ENCODE measurements around the gene TBC1D2B. TPM values are rescaled to one million over a fixed set of nuclear protein-coding genes. Genes with fewer than 3 reads are reported as not detected.

The TBC1D2B gene
- total and polyA plus RNA-seq, 4 donors, result 21.8 to 62.9 (median 38.9) TPM

DNA sequence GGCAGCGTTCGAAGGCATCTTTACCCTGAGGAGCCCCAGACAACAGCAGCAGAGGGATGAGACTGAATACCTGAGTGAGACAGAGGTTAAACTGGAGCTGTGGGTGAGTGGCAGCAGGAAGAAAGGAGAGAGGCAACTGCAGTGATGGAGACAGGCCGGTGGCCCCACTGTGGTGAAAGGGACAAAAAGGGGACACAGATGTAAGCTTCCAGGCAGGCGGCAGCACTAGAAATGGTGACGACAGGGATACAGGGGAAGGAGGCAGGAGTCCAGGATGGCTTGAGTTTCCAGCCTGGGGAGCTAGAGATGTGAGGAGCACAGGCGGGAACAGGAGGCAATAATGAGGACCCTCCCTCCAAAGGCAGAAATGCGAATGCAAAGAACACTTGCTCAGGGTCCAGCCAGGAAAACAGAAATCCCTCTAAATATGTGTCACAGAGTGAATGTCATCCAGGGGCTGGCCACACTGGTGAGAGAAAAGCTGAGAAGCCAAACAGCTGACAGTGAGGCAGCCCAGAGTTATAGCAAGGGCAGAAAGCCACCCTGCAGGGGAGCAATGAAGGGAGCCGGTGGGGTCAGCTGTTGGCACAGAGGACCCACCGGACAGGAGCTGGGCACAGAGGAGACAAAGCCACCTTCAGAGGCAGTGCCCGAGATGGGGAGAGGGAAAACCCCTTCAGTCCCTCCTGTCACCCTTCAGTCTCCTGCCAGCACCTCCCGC lies 70.1 kb downstream of the TBC1D2B start:
- Histone ChIP-seq H3K27me3 (ENCODE audit: control insufficient read depth in 3 of 3, insufficient read depth in 3 of 3, low read length in 2 of 3) (no peaks in the 10 kb centered on the region), H3K9me3 (ENCODE audit: control insufficient read depth in 4 of 4, insufficient read depth in 3 of 4, low read length in 3 of 4) (no peaks in the 10 kb centered on the region), H3K36me3 (ENCODE audit: control insufficient read depth in 4 of 4, insufficient read depth in 4 of 4, low read length in 4 of 4) (peaks cover 0 to 50% (median 31%) of the 10 kb centered on the region in 4 donors), H3K9ac (ENCODE audit: insufficient read depth in 1 of 2, low read length in 2 of 2) (no peak overlapping the region), H3K27ac (ENCODE audit: low read depth in 1 of 2, low read length in 1 of 2) (peak overlapping the region in 1 of 2 donors; percentile 79), H3K4me1 (ENCODE audit: control insufficient read depth in 5 of 5, insufficient read depth in 5 of 5, low read length in 5 of 5) (peaks cover 0 to 47% (median 26%) of the 10 kb centered on the region in 5 donors), H3K4me3 (no peak overlapping the region)
- 73 to 88% methylated on average over 11 of the region's 11 CpGs for WGBS, 2 donors
- DNase-seq (peak in 2 of 3 donors; percentile 56 to 57), ATAC-seq (ENCODE audit: insufficient read depth, low FRiP score) (no peak)
- no peak for TF ChIP-seq CTCF (IDR thresholded peaks at IDR 0.05; ENCODE audit: control extremely low read depth, extremely low read depth)

DNA sequence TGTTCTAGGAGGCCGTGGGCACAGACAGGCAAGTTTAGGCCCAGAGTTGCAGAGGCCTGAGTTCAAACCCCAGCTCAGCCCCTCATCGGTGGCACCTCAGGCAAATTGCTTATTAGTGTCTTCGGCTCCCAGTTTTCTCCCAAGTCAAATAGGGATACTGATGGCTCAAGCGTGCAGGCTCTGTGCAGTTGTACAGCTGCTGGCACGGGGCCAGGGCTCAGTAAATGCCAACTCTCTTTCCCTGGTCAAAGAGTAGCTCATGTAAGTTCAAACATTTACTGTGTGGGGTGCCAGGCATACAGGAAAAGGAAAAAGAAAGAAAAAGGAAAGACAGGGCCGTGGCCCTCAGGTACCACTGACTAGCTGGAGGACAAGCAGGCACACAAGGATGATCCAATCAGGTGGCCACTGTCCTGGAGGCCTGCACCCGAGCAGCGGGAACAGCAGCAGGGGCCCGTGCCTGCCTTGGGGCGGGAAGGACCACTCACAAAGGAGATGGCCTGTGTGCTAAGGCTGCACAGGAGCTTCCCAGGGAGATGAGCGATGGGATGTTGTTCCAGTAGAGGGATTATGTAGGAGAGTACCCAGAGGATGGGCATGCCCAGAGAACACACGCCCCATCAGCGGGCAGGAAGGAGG lies 70.8 kb downstream of the TBC1D2B start:
- ATAC-seq (ENCODE audit: insufficient read depth, low FRiP score) (no peak), DNase-seq (peak in 2 of 3 donors; percentile 41 to 60)
- Histone ChIP-seq H3K4me3 (no peak overlapping the region), H3K9me3 (ENCODE audit: control insufficient read depth in 4 of 4, insufficient read depth in 3 of 4, low read length in 3 of 4) (no peaks in the 10 kb centered on the region), H3K36me3 (ENCODE audit: control insufficient read depth in 4 of 4, insufficient read depth in 4 of 4, low read length in 4 of 4) (peaks cover 0 to 48% (median 34%) of the 10 kb centered on the region in 4 donors), H3K27ac (ENCODE audit: low read depth in 1 of 2, low read length in 1 of 2) (peak overlapping the region in 1 of 2 donors; percentile 79), H3K4me1 (ENCODE audit: control insufficient read depth in 5 of 5, insufficient read depth in 5 of 5, low read length in 5 of 5) (peaks cover 0 to 47% (median 26%) of the 10 kb centered on the region in 5 donors), H3K27me3 (ENCODE audit: control insufficient read depth in 3 of 3, insufficient read depth in 3 of 3, low read length in 2 of 3) (no peaks in the 10 kb centered on the region), H3K9ac (ENCODE audit: insufficient read depth in 1 of 2, low read length in 2 of 2) (no peak overlapping the region)
- TF ChIP-seq CTCF (IDR thresholded peaks at IDR 0.05; ENCODE audit: control extremely low read depth, extremely low read depth), result no peak
- 77 to 79% methylated on average over 13 of the region's 13 CpGs for WGBS, 2 donors

- Histone ChIP-seq H3K9me3 (ENCODE audit: control insufficient read depth in 4 of 4, insufficient read depth in 3 of 4, low read length in 3 of 4) (no peaks in the 10 kb centered on the region), H3K9ac (ENCODE audit: insufficient read depth in 1 of 2, low read length in 2 of 2) (no peak overlapping the region), H3K27ac (ENCODE audit: low read depth in 1 of 2, low read length in 1 of 2) (peak overlapping the region in 1 of 2 donors; percentile 41), H3K4me3 (no peak overlapping the region), H3K36me3 (ENCODE audit: control insufficient read depth in 4 of 4, insufficient read depth in 4 of 4, low read length in 4 of 4) (peaks cover 0 to 46% (median 39%) of the 10 kb centered on the region in 4 donors), H3K27me3 (ENCODE audit: control insufficient read depth in 3 of 3, insufficient read depth in 3 of 3, low read length in 2 of 3) (no peaks in the 10 kb centered on the region), H3K4me1 (ENCODE audit: control insufficient read depth in 5 of 5, insufficient read depth in 5 of 5, low read length in 5 of 5) (peaks cover 0 to 47% (median 26%) of the 10 kb centered on the region in 5 donors)
- ATAC-seq (ENCODE audit: insufficient read depth, low FRiP score), result peak; percentile 56
- WGBS, 2 donors, result 33 to 52% methylated on average over 10 of the region's 10 CpGs
- no peak for TF ChIP-seq CTCF (IDR thresholded peaks at IDR 0.05; ENCODE audit: control extremely low read depth, extremely low read depth)
- peak; percentile 92 to 96 (median 94) for DNase-seq
Measured at GRCh38 chr15:78004919-78005634, 72.4 kb downstream of the TBC1D2B start.

All from lung (tissue), 12 donors.